CD4-positive, alpha-beta memory T cell (primary cell): ENCODE data around the gene PAGE4. TPM values are rescaled to one million over a fixed set of nuclear protein-coding genes. Genes with fewer than 3 reads are reported as not detected.

ENCODE experiments used
- CTCF ChIA-PET: fragments of 350-600 bp; sonication (Branson Sonifier 250); formaldehyde crosslinking; loops from one replicate; lab custom pipeline; 2021; ENCODE audit warnings: inconsistent platforms; ENCODE audit not compliant: partially characterized antibody; lab: Charles Lee
- POLR2A ChIA-PET: fragments of 350-600 bp; sonication (Branson Sonifier 250); formaldehyde crosslinking; loops from one replicate; lab custom pipeline; 2021; ENCODE audit not compliant: partially characterized antibody; lab: Charles Lee
- DNase-seq, 5 donors: peaks; one replicate each; pipeline versions ENCODE4 v3.0.0 to v3.0.0-alpha.2; 2020 to 2022; ENCODE audit warnings: mixed read lengths in 1 of 5
- H3K27ac ChIP-seq: one replicate; pipeline ENCODE4 v1.7.0; 2013; ENCODE audit warnings: low read depth, low read length
- H3K27me3 ChIP-seq: 2 replicates; pipeline ENCODE4 v1.7.0; 2013; ENCODE audit warnings: mild to moderate bottlenecking, low read length, moderate library complexity; ENCODE audit not compliant: insufficient read depth
- H3K36me3 ChIP-seq: 2 replicates; pipeline ENCODE4 v1.7.0; 2013; ENCODE audit warnings: mild to moderate bottlenecking, low read length, moderate library complexity; ENCODE audit not compliant: insufficient read depth
- H3K4me1 ChIP-seq: 2 replicates; pipeline ENCODE4 v1.7.0; 2013; ENCODE audit warnings: mild to moderate bottlenecking, low read length, moderate library complexity; ENCODE audit not compliant: insufficient read depth
- H3K4me3 ChIP-seq, 2 donors: one replicate each; pipeline ENCODE4 v1.7.0; 2013; ENCODE audit warnings: low read length in 2 of 2, mild to moderate bottlenecking in 1 of 2
- H3K9me3 ChIP-seq, 2 donors: one replicate each; pipeline ENCODE4 v1.7.0; 2013; ENCODE audit warnings: low read length in 2 of 2, control low read depth in 1 of 2; ENCODE audit not compliant: control insufficient read depth in 1 of 2
- H3K27ac Mint-ChIP-seq, 7 donors: one replicate each; pipeline ENCODE4 v1.8.0; 2020 to 2021; ENCODE audit warnings: mixed read lengths in 7 of 7, mild to moderate bottlenecking in 6 of 7, inconsistent platforms in 3 of 7, moderate library complexity in 3 of 7
- H3K27me3 Mint-ChIP-seq, 2 donors: one replicate each; pipeline ENCODE4 v1.8.0; 2020 to 2021; ENCODE audit warnings: mixed read lengths in 2 of 2
- H3K36me3 Mint-ChIP-seq, 2 donors: one replicate each; pipeline ENCODE4 v1.8.0; 2020 to 2021; ENCODE audit warnings: mixed read lengths in 2 of 2, inconsistent platforms in 1 of 2, mild to moderate bottlenecking in 1 of 2
- H3K4me1 Mint-ChIP-seq, 4 donors: one replicate each; pipeline ENCODE4 v1.8.0; 2020 to 2021; ENCODE audit warnings: mixed read lengths in 4 of 4, mild to moderate bottlenecking in 1 of 4
- H3K4me3 Mint-ChIP-seq, 8 donors: one replicate each; pipeline ENCODE4 v1.8.0; 2020 to 2021; ENCODE audit warnings: mixed read lengths in 8 of 8, mild to moderate bottlenecking in 7 of 8, moderate library complexity in 6 of 8, inconsistent platforms in 3 of 8
- H3K9me3 Mint-ChIP-seq, 8 donors: one replicate each; pipeline ENCODE4 v1.8.0; 2020 to 2021; ENCODE audit warnings: mixed read lengths in 8 of 8, mild to moderate bottlenecking in 5 of 8, inconsistent platforms in 3 of 8, moderate library complexity in 1 of 8
- intact Hi-C: fragments of 100-400 bp; cut with micrococcal nuclease; formaldehyde crosslinking; loops from one replicate; pipeline ENCODE4 v1.15.1; 2023
- polyA plus RNA-seq, 2 donors: library from polyadenylated mRNA; unstranded; fragments of 300-500 nt; fragmentation: Illumina TruSeq; gene quantifications; one replicate each; pipeline ENCODE4 v1.2.3, GENCODE V29; 2021
- total RNA-seq, 2 experiments: library from RNA; stranded (reverse); gene quantifications; one replicate each; pipeline ENCODE4 v1.2.3, GENCODE V29; 2021

PAGE4 gene
- total and polyA plus RNA-seq, 4 experiments from 2014 or later = not detected

DNA sequence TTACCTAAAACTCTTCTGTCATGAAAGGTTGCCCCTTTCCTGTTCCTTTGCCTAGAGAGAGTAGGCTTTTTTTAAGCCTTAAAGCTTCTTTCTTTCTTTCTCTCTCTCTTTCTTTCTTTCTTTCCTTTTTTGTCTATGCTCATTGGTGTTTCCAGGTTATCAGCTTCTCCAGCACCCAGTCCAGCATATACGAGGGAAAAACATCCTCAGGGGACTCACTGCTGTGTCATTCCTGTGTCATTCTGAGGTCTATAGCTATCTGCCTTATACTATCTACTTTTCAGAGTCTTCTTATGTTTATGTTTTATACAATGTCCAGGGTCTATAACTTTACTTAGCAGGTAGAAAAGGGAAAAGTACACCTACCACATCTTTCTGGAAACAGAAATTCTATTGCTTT, 39.6 kb downstream of the PAGE4 start:
- ChIA-PET CTCF (no interaction called here), POLR2A (no interaction called here)
- Histone ChIP-seq H3K9me3 (no peaks in the 10 kb centered on the region), H3K27me3 (no peaks in the 10 kb centered on the region), H3K4me3 (no peak overlapping the region), H3K4me1 (no peaks in the 10 kb centered on the region), H3K27ac (no peak overlapping the region), H3K36me3 (no peaks in the 10 kb centered on the region)
- H3K9me3 Mint-ChIP-seq = no peaks in the 10 kb centered on the region
- H3K4me1 Mint-ChIP-seq = no peaks in the 10 kb centered on the region
- no peak for DNase-seq
- no peaks in the 10 kb centered on the region for H3K36me3 Mint-ChIP-seq
- intact Hi-C loops = no loop called here
- peaks cover 2 to 9% of the 10 kb centered on the region in 2 donors for H3K27me3 Mint-ChIP-seq
- no peak overlapping the region for H3K4me3 Mint-ChIP-seq
- no peak overlapping the region for H3K27ac Mint-ChIP-seq

DNA sequence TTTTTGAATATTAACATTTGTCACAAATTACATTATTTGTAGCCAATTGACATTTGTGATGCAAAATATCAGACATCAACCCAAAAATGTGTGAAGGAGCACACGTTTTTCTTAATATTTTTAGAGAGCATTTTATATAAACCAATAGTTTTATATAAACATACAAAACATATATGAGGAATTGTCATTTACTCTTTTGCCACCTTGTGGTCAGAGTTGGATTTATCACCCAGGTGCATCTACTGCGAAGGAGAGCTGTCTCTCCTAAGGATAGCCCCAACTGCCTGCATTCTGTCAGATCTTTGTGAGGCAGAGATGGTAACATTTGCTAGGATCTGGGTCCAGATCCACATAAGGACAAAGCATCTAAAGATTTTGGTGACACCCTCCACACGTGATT, 47.6 kb downstream of the PAGE4 start:
- Histone ChIP-seq H3K4me1 (peaks cover 17% of the 10 kb centered on the region), H3K27me3 (no peaks in the 10 kb centered on the region), H3K36me3 (no peaks in the 10 kb centered on the region), H3K4me3 (no peak overlapping the region), H3K9me3 (no peaks in the 10 kb centered on the region), H3K27ac (no peak overlapping the region)
- Mint-ChIP-seq H3K27ac (peak overlapping the region in 6 of 7 donors; percentile 61 to 88 (median 74)), H3K27me3 (peaks cover 0 to 2% of the 10 kb centered on the region in 2 donors), H3K9me3 (no peaks in the 10 kb centered on the region), H3K4me3 (peak overlapping the region in 3 of 8 donors; percentile 7 to 77 (median 40)), H3K36me3 (peaks cover 0 to 2% of the 10 kb centered on the region in 2 donors), H3K4me1 (peaks cover 11 to 34% (median 20%) of the 10 kb centered on the region in 4 donors)
- POLR2A ChIA-PET = no interaction called here
- peak in 4 of 5 donors; percentile 19 to 37 (median 26) for DNase-seq
- CTCF ChIA-PET = interaction anchor here (1.2 to 1.4 kb wide), 2 partner anchors 10 to 46 kb away, joined by 3 to 6 read pairs; partner anchors contain the start of gene CLCN5
- intact Hi-C loops = loop anchor here (5.0 to 10.0 kb wide), 2 partner anchors 114 to 682 kb away; no protein-coding TSS in a partner anchor

DNA sequence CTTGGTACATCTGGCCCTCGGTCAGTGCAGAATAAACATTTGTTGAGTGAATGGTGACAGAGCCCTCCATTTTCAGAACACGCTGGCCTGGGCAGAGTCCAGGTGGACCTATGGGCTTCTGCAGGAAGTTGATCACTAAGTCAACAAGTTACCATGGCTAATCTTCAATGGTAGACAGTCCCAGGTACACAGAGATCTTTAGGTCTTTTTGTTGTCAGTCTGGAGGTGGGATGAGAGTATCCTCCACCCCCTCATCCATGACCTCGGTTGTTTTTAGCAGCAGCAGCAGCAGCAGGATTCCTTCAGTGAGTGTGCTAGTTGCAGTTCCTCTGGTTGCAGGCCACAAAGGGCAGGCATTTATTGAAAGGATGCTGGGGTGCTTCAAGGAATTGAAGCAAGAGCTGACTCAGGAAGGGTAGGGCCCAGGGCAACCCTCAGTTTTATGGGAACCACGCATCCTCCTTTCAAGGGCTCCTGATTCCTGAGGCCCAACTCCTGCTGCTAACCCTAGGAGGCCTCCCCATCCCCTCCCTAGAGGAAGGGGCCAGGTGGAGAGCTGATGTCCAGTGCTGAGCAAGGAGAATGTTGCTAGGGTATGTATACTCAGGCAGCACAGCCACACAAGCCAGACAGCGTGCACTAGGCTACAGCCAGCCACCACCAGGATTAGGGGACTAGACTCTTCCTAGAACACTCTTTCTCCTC, 48.4 kb downstream of the PAGE4 start:
- no peak overlapping the region for H3K27ac ChIP-seq
- Mint-ChIP-seq H3K36me3 (peaks cover 0 to 2% of the 10 kb centered on the region in 2 donors), H3K4me1 (peaks cover 11 to 41% (median 23%) of the 10 kb centered on the region in 4 donors), H3K27me3 (peaks cover 0 to 2% of the 10 kb centered on the region in 2 donors), H3K27ac (peak overlapping the region in 6 of 7 donors; percentile 29 to 88 (median 66)), H3K9me3 (no peaks in the 10 kb centered on the region), H3K4me3 (peak overlapping the region in 1 of 8 donors; percentile 21)
- no peaks in the 10 kb centered on the region for H3K36me3 ChIP-seq
- H3K27me3 ChIP-seq = no peaks in the 10 kb centered on the region
- H3K9me3 ChIP-seq = no peaks in the 10 kb centered on the region
- DNase-seq = no peak
- peaks cover 17% of the 10 kb centered on the region for H3K4me1 ChIP-seq
- intact Hi-C loops = loop anchor here (2.0 to 10.0 kb wide), 3 partner anchors 115 to 683 kb away; no protein-coding TSS in a partner anchor
- H3K4me3 ChIP-seq = no peak overlapping the region
- ChIA-PET CTCF (interaction anchor here (1.1 to 4.0 kb wide), 4 partner anchors 10 to 45 kb away, joined by 3 to 28 read pairs (median 4); partner anchors contain the start of gene CLCN5), POLR2A (interaction anchor here (1.2 to 2.2 kb wide), 2 partner anchors 45 to 604 kb away, joined by 4 to 9 read pairs; partner anchors contain the start of gene CLCN5)

DNA sequence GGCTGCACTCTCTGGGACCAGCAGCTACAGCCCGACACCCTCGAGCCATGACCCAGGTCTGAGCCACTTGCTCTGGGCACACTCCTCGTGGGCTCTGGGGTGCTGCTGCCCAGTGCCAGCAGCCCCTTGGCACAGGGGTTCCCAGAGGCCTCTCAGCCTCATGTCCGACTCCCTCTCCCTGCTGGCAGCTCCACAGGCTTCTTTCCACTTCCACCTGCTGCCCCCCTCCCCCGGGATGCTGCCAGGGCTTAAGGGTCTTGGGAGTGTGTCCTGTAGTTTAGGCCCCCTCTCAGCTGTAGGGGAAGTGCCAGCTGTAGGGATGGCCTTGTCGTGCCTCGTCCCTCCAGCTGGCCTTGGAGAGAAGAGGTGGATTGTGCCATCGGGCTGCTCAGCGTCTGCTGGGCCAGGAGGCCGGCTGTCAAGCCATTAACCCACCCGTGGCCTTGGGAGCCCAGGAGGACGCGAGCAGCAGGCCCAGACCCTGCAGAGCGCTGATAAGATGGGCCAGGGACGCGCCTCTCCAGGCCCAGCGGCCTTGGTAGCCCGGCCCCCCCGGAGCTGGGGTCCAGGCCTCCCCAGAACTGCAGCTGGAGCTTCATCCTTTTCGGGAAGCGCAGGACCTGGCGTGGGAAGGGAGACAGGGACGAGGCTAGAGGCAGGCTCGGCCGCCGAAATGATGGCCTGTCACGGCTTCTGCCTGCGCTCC, 49.2 kb downstream of the PAGE4 start:
- Histone ChIP-seq H3K9me3 (no peaks in the 10 kb centered on the region), H3K4me3 (peak overlapping the region in 1 of 2 donors; percentile 55), H3K27me3 (no peaks in the 10 kb centered on the region), H3K4me1 (peaks cover 17% of the 10 kb centered on the region), H3K36me3 (no peaks in the 10 kb centered on the region), H3K27ac (peak overlapping the region; percentile 60)
- Mint-ChIP-seq H3K9me3 (no peaks in the 10 kb centered on the region), H3K4me3 (peak overlapping the region in 4 of 8 donors; percentile 74 to 86 (median 78)), H3K36me3 (peaks cover 0 to 2% of the 10 kb centered on the region in 2 donors), H3K4me1 (peaks cover 12 to 44% (median 23%) of the 10 kb centered on the region in 4 donors), H3K27me3 (peaks cover 0 to 2% of the 10 kb centered on the region in 2 donors), H3K27ac (peak overlapping the region in 3 of 7 donors; percentile 74 to 91 (median 90))
- CTCF ChIA-PET = interaction anchor here (0.6 to 4.0 kb wide), 6 partner anchors 10 to 177 kb away, joined by 3 to 28 read pairs (median 3); partner anchors contain the start of gene CLCN5
- intact Hi-C loops = loop anchor here (2.0 to 10.0 kb wide), 3 partner anchors 116 to 683 kb away; no protein-coding TSS in a partner anchor
- POLR2A ChIA-PET = interaction anchor here (1.0 to 2.2 kb wide), 3 partner anchors 44 to 715 kb away, joined by 4 to 9 read pairs (median 4); partner anchors contain the start of gene CLCN5
- DNase-seq = no peak

DNA sequence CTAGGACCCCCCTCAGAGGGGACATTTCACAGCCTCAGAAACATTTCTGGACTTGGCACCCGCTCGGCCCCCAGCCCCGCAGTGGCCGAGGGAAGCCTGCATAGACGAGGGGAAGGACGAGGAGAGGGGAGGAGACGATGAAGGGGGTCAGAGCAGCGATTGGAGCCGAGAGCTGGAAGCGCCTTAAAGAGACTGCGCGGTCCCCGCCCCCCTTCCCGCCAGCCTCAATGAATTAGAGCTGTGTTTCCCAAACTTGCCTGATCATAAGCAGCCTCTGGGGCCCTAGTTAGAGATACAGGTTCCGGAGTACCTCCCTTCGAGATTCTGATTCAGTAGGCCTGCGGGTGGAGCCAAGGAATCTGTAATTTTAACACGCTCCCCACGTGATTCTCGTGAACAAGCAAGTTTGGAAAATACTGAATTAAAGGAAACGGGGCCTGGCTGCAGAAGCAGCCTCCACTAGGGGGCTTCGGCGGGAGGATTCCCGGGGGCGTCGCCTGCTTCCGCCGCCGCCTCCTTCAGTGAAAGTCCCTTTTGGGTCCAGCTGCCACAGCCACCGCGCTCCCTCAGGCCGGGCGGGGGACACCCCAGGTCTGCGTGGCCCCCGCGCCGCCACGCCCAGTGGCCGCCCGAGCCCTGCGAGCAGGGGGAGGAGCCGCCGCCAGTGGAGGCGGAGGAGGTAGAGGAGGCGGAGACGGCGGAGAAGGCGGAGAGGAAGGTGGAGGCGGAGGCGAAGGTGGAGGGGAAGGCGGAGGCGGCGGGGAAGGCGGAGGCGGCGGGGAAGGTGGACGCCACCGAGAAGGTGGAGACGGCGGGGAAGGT, 49.9 kb downstream of the PAGE4 start, which contains the start of gene USP27X:
USP27X (plus strand) TSS at position 651 of the 822 bp plus-strand sequence. CDS start 824 bp downstream, outside the sequence.
- Mint-ChIP-seq H3K27ac (peak within 1 kb of the TSS; percentile 82 to 91 (median 86)), H3K9me3 (no peaks in the 10 kb centered on the region), H3K4me1 (peaks cover 12 to 46% (median 23%) of the 10 kb centered on the region in 4 donors), H3K36me3 (peaks cover 0 to 2% of the 10 kb centered on the region in 2 donors), H3K4me3 (peak within 1 kb of the TSS; percentile 78 to 88 (median 84)), H3K27me3 (peaks cover 0 to 2% of the 10 kb centered on the region in 2 donors)
- intact Hi-C loops = loop anchor here (1.0 to 10.0 kb wide), 5 partner anchors 43 to 684 kb away; partner anchors contain the start of genes CCNB3 and CLCN5
- Histone ChIP-seq H3K27ac (peak within 1 kb of the TSS; percentile 60), H3K36me3 (no peaks in the 10 kb centered on the region), H3K9me3 (no peaks in the 10 kb centered on the region), H3K4me3 (peak within 1 kb of the TSS in 1 of 2 donors; percentile 55), H3K27me3 (no peaks in the 10 kb centered on the region), H3K4me1 (peaks cover 17% of the 10 kb centered on the region)
- CTCF ChIA-PET = interaction anchor here (0.6 to 4.0 kb wide), 6 partner anchors 10 to 178 kb away, joined by 3 to 28 read pairs (median 3); partner anchors contain the start of gene CLCN5
- POLR2A ChIA-PET = interaction anchor here (0.6 to 2.2 kb wide), 4 partner anchors 44 to 715 kb away, joined by 3 to 9 read pairs (median 4); partner anchors contain the start of gene CLCN5
- peak; percentile 78 to 87 (median 81) for DNase-seq
